Effector memory CD4-positive, alpha-beta T cell (primary cell): ENCODE data around the gene NUDCD3.

Experiments
- DNase-seq, 3 donors: peaks; one replicate each; pipeline ENCODE4 v3.0.0-alpha.2; 2020
- H3K27ac ChIP-seq: 2 replicates; pipeline ENCODE4 v1.7.0; 2013; ENCODE audit warnings: mild to moderate bottlenecking, low read length, moderate library complexity; ENCODE audit not compliant: insufficient read depth, poor library complexity, severe bottlenecking
- H3K27me3 ChIP-seq: replicated peaks from 2 replicates; pipeline ENCODE4 v1.7.0; 2013; ENCODE audit warnings: mild to moderate bottlenecking, low read length; ENCODE audit not compliant: insufficient read depth, control insufficient read depth, poor library complexity, severe bottlenecking
- H3K36me3 ChIP-seq: 2 replicates; pipeline ENCODE4 v1.7.0; 2013; ENCODE audit warnings: mild to moderate bottlenecking, low read length, moderate library complexity; ENCODE audit not compliant: control insufficient read depth, insufficient read depth
- H3K4me1 ChIP-seq: 2 replicates; pipeline ENCODE4 v1.7.0; 2013; ENCODE audit warnings: low read length, mild to moderate bottlenecking; ENCODE audit not compliant: control insufficient read depth, insufficient read depth, poor library complexity, severe bottlenecking
- H3K4me3 ChIP-seq: 2 replicates; pipeline ENCODE4 v1.7.0; 2013; ENCODE audit warnings: low read length, low read depth, mild to moderate bottlenecking; ENCODE audit not compliant: insufficient read depth, poor library complexity, severe bottlenecking
- H3K9me3 ChIP-seq: 2 replicates; pipeline ENCODE4 v1.7.0; 2013; ENCODE audit warnings: mild to moderate bottlenecking, low read length, moderate library complexity; ENCODE audit not compliant: control insufficient read depth

NUDCD3 gene

DNA sequence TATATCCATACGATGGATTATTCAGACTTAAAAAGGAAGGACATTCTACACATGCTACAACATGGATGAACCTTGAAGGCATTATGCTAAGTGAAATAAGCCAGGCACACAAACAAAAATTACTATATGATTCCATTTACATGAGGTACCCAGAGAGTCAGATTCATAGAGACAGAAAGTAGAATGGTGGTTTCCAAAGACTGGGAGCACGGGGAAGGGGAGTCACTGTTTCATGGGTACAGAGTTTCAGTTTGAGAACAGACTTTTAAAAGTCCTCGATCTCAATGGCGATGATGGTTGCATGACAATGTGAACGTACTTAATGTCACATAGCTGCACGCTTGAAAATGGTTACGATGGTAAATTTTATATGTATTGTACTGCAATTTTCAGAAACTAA is 39.3 kb downstream of the NUDCD3 start:
- DNase-seq = no peak
- Histone ChIP-seq H3K4me1 (no peaks in the 10 kb centered on the region), H3K27me3 (no peaks in the 10 kb centered on the region), H3K36me3 (peaks cover 33% of the 10 kb centered on the region), H3K9me3 (no peaks in the 10 kb centered on the region), H3K27ac (no peak overlapping the region), H3K4me3 (no peak overlapping the region)

DNA sequence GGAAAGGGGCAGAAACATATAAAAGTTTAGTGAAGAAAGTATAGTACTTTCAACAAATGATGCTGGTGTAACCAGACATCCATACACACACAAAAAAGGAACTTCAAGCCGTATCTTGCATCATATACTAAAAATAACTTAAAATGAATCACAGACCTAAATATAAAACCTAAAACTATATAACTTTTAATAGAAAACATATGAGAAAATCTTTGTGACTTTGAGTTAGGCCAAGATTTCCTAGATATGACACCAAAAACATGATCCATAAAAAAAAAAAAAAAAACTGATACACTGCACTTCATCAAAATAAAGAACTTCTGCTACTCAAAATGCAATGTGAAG is 40.9 kb downstream of the NUDCD3 start:
- no peak for DNase-seq
- no peaks in the 10 kb centered on the region for H3K27me3 ChIP-seq
- no peak overlapping the region for H3K4me3 ChIP-seq
- no peak overlapping the region for H3K27ac ChIP-seq
- H3K4me1 ChIP-seq = no peaks in the 10 kb centered on the region
- peaks cover 42% of the 10 kb centered on the region for H3K36me3 ChIP-seq
- no peaks in the 10 kb centered on the region for H3K9me3 ChIP-seq

DNA sequence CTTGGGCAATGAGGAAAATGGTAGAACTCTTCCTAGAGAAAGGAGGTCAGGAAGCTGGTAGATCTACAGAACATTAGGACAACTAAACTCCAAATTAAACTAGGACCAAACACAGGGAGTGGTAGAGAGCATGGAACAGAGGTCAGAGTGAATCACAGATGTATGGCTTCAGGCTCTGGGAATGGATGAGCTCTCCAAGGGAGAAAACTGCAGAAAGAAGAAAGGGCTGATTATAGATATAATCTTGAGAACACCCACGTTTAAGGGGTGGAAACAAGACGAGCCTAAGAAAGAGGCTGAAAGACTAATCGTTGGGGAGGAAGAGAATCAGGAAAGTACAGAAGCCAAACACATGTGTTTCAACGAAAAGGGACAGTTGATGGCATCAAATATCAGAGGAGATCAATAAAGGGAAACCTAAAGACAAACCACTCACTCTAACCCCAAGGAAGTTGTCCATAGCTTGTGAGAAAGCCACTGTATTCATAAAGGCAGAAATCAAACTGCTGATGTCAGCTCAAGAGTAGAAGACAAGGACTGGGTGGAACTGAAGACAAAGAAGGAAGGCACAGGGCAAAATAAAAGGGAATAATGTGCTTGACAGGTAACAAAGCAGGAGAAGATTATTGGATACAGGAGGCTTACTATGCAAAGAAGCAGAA is 41.4 kb downstream of the NUDCD3 start:
- Histone ChIP-seq H3K4me1 (no peaks in the 10 kb centered on the region), H3K27ac (no peak overlapping the region), H3K27me3 (no peaks in the 10 kb centered on the region), H3K4me3 (no peak overlapping the region), H3K9me3 (no peaks in the 10 kb centered on the region), H3K36me3 (peaks cover 42% of the 10 kb centered on the region)
- no peak for DNase-seq

DNA sequence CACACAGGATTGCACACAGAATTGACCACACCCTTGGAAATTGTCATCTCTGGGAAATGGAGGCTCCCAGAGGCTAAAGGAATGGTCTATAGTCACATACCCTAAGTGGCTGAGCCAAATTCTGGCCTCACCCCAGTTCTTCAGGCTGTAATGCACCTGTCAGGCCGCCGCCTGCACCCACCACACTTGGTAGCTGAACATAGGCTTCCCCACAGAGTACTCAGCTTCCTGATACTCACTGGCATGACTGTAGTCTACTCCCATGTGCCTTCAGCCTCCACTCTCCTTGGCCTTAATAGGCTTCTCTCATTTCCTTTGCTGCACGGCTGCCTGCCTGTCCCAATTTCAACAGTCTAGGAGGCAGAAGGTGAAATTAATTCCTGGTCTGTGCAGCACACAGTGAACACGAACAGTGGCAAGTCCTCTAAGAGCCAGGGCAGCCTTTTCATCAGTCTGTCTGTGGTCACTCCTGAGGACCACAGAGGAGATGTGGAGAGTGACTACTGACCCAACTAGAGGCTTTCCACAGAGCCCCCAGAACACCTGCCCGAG is 42.5 kb downstream of the NUDCD3 start:
- no peak overlapping the region for H3K27ac ChIP-seq
- H3K27me3 ChIP-seq = no peaks in the 10 kb centered on the region
- H3K4me1 ChIP-seq = no peaks in the 10 kb centered on the region
- H3K36me3 ChIP-seq = peaks cover 42% of the 10 kb centered on the region
- DNase-seq = no peak
- no peaks in the 10 kb centered on the region for H3K9me3 ChIP-seq
- H3K4me3 ChIP-seq = no peak overlapping the region

DNA sequence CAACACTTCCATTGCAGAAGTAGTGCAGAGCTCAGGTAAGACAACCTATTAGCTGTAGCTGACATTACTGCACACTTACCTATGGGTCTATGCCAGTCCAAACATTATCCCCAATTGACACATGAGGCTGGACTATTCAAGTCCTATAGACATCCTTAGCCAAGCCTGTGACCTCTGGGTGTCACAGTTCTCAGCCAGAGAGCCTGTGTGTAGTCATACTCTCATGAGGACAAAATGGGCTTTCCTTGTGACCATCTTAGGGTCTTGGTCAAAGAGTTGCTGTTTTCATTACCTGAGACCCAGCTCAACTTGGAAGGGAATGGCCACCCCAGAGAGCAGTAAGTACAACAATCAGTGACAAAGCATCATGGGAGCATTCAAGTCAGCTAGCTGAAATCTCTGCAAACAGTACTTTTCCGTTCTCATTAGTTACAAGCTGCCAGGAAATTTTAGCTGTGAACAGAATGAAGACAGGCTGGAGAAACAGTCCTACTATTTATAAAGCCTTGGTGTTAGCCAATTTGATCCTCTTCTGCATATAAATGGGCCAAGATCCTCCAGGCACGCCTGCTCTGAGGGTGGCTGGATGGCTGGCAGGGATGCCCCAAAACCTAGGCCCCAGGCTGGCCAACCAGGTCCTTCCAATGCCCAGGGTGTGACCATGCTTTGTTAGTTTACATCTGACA is 44.3 kb downstream of the NUDCD3 start:
- Histone ChIP-seq H3K9me3 (no peaks in the 10 kb centered on the region), H3K4me3 (no peak overlapping the region), H3K36me3 (peaks cover 32% of the 10 kb centered on the region), H3K27ac (no peak overlapping the region), H3K4me1 (no peaks in the 10 kb centered on the region), H3K27me3 (no peaks in the 10 kb centered on the region)
- DNase-seq = no peak

DNA sequence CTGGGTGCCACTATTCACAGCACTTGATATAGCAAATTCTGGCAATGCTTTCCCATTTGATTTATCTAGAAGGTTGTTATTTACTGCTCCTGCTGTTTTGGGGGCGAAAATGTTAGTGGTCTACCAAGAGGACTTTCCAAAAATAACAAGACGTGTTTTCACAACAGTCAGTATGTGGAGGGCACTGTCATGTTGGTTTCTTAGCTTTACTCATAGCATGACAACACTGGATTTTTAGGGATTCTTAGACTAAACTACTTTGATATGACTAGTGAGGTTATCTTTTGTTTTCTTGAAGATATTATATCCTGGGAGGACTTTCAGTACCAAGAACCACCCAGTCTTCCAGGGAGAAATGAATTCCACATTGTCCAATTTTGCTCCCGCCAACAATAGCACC is 49.4 kb downstream of the NUDCD3 start:
- no peaks in the 10 kb centered on the region for H3K27me3 ChIP-seq
- no peaks in the 10 kb centered on the region for H3K4me1 ChIP-seq
- H3K9me3 ChIP-seq = no peaks in the 10 kb centered on the region
- H3K4me3 ChIP-seq = no peak overlapping the region
- no peak for DNase-seq
- peaks cover 8% of the 10 kb centered on the region for H3K36me3 ChIP-seq
- no peak overlapping the region for H3K27ac ChIP-seq

DNA sequence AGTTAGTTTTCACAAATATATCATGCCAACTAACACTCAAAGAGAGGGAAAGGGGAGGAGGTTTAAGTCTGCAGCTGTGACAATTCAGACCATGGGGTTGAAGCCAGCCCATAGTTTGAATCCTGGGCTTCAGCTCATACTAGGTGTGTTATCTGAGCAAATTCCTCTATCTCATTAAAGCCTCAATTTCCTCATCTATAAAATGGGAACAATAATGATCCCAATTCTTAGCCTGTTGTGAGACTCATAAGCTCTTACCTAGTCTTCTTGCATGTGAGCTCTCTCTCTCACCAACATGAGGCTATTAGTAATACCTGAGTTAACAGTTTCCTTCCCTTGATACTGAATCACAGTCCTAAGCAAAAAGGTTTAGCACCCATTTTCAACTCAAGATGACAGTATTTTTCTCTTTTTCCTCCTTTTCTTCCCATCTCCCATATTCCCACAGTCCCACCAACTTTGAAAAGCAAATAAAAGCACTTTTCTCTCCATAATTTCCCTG is 49.8 kb downstream of the NUDCD3 start:
- H3K4me1 ChIP-seq = no peaks in the 10 kb centered on the region
- no peaks in the 10 kb centered on the region for H3K9me3 ChIP-seq
- DNase-seq = no peak
- H3K36me3 ChIP-seq = peaks cover 4% of the 10 kb centered on the region
- no peak overlapping the region for H3K27ac ChIP-seq
- H3K4me3 ChIP-seq = no peak overlapping the region
- no peaks in the 10 kb centered on the region for H3K27me3 ChIP-seq

DNA sequence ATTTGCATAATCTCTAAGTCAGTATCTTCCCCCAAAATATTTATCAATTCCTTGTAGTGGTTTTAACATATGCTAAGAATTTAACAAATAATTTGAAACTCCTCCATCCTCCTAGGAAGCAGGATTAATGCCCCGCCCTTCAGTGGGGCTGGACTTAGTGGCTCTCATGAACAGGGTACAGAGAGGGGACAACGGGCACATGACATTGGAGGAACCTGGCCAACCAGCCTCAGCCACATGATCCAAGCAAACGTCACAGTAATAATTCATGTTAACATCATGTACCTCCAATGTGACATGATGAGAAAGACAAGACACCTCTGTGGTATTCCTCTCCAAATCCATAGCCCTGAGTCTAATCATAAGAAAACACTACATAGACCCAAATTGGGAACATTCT is 50.5 kb downstream of the NUDCD3 start:
- Histone ChIP-seq H3K36me3 (no peaks in the 10 kb centered on the region), H3K4me3 (no peak overlapping the region), H3K9me3 (no peaks in the 10 kb centered on the region), H3K4me1 (no peaks in the 10 kb centered on the region), H3K27me3 (no peaks in the 10 kb centered on the region), H3K27ac (no peak overlapping the region)
- DNase-seq = no peak

DNA sequence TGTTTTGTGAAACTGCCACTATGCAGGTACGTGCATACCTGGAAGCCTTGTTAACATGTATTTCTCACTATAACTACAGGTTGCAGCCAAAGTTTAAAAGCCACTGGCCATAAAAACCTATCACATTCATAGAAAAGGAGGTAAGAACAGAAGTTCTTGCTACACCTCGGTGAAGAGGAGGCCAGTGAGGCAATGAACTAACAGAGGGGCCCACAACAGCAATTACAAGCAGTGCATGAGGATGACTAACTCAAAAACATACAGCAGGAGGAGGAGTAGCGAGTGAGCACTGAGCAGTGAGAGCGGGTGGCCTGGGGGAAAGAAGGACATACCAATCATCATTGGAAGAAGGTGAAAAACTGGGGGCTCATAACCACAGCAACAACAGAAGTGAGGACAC is 51.6 kb downstream of the NUDCD3 start:
- no peaks in the 10 kb centered on the region for H3K27me3 ChIP-seq
- H3K4me3 ChIP-seq = no peak overlapping the region
- no peaks in the 10 kb centered on the region for H3K9me3 ChIP-seq
- DNase-seq = no peak
- no peaks in the 10 kb centered on the region for H3K4me1 ChIP-seq
- no peak overlapping the region for H3K27ac ChIP-seq
- no peaks in the 10 kb centered on the region for H3K36me3 ChIP-seq

DNA sequence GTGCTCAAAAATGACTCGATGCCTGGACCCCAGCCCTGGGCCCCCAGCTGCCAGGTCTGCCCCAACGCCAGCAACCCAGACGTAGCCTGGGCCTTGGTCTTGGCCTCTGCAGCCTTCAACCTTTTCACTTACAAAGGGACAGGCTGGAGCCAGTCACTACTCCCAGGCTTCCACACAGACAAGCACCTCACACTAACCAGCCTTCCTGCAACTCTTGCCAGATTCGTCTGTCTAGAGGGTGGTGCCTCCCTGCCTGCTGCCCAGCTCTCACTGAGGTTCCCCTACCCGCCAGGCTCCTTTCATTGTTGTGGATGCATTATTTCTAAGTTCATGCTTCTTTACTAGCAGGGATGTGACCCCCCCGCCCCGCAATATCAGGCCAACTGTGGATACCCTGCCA is 56.3 kb downstream of the NUDCD3 start:
- DNase-seq = no peak
- H3K4me1 ChIP-seq = no peaks in the 10 kb centered on the region
- no peaks in the 10 kb centered on the region for H3K27me3 ChIP-seq
- no peaks in the 10 kb centered on the region for H3K9me3 ChIP-seq
- no peak overlapping the region for H3K4me3 ChIP-seq
- no peak overlapping the region for H3K27ac ChIP-seq
- no peaks in the 10 kb centered on the region for H3K36me3 ChIP-seq
